HepG2 (cell line): Measurements from ENCODE around the gene TMEM151A. TPM values are rescaled to one million over a fixed set of nuclear protein-coding genes. Genes with fewer than 3 reads are reported as not detected.

Source experiments
- DMAP1 ChIP-seq: IDR thresholded peaks from 2 replicates; pipeline ENCODE4 v1.6.1; 2016
- GFI1 ChIP-seq: sonication (generic); formaldehyde crosslinking; IDR thresholded peaks from 2 replicates; pipeline ENCODE4 v1.5.0; 2020; ENCODE audit warnings: missing genetic modification reagents, mild to moderate bottlenecking, borderline replicate concordance
- HOXA3 ChIP-seq: sonication (generic); formaldehyde crosslinking; IDR thresholded peaks from 2 replicates; pipeline ENCODE4 v1.5.0; 2020; ENCODE audit warnings: missing genetic modification reagents
- ONECUT2 ChIP-seq: sonication (generic); formaldehyde crosslinking; IDR thresholded peaks from 2 replicates; pipeline ENCODE4 v1.4.0; 2020; ENCODE audit warnings: missing genetic modification reagents
- RAD21 ChIP-seq: fragments of 450-650 bp; formaldehyde crosslinking; IDR thresholded peaks from 2 replicates; pipeline ENCODE4 v1.5.0; 2020; ENCODE audit warnings: mild to moderate bottlenecking
- SRF ChIP-seq: IDR thresholded peaks from 2 replicates; pipeline ENCODE4 v1.6.1; 2011; ENCODE audit warnings: mild to moderate bottlenecking, low read depth, low read length, moderate library complexity
- ZMAT3 ChIP-seq: sonication (generic); formaldehyde crosslinking; conservative IDR thresholded peaks from 2 replicates; pipeline ENCODE4 v1.7.0; 2021; ENCODE audit warnings: missing genetic modification reagents
- ZNF605 ChIP-seq: sonication (generic); formaldehyde crosslinking; IDR thresholded peaks from 2 replicates; pipeline ENCODE4 v1.8.0; 2022; ENCODE audit warnings: mild to moderate bottlenecking, missing genetic modification reagents
- polyA plus RNA-seq, 8 experiments: library from polyadenylated mRNA; depleted of rRNA in 3 of 8; stranded (reverse) in 7 of 8; unstranded in 1 of 8; fragments of >200 nt; fragmentation: Illumina TruSeq in 4 of 8; extraction: Trizol in 4 of 8; gene quantifications; 2 replicates each; pipeline versions ENCODE4 v1.2.1 to v1.2.3, GENCODE V29; 2011 to 2016; ENCODE audit warnings: low read depth in 4 of 8, missing spikeins in 1 of 8, mixed read lengths in 1 of 8; ENCODE audit not compliant: insufficient read depth in 1 of 8
- total RNA-seq, 5 experiments: library from RNA; depleted of rRNA; stranded (reverse); fragments of >200 nt; fragmentation: Illumina TruSeq; extraction: Trizol; gene quantifications; 2 replicates each; pipeline ENCODE4 v1.2.3, GENCODE V29; 2016; ENCODE audit warnings: low read depth in 1 of 5
- TF ChIP-seq, protein P1 (sequence below), 2 experiments: sonication (generic) in 1 of 2; formaldehyde crosslinking in 1 of 2; IDR thresholded peaks; 2 replicates each; pipeline versions ENCODE4 v1.4.0 to v1.6.1; 2018 to 2020; ENCODE audit warnings: missing genetic modification reagents in 2 of 2, borderline replicate concordance in 1 of 2, low read depth in 1 of 2, mild to moderate bottlenecking in 1 of 2, missing biosample characterization in 1 of 2
- TF ChIP-seq, protein P2 (sequence below): sonication (generic); formaldehyde crosslinking; IDR thresholded peaks from 2 replicates; pipeline ENCODE4 v1.5.1; 2020; ENCODE audit warnings: mild to moderate bottlenecking, missing genetic modification reagents, moderate library complexity
- TF ChIP-seq, protein P3 (sequence below): sonication (generic); formaldehyde crosslinking; IDR thresholded peaks from 2 replicates; pipeline ENCODE4 v1.9.0; 2022; ENCODE audit warnings: missing genetic modification reagents, mild to moderate bottlenecking, borderline replicate concordance
- TF ChIP-seq, protein P4 (sequence below): sonication (generic); IDR thresholded peaks from 2 replicates; pipeline ENCODE4 v1.6.1; 2016; ENCODE audit warnings: low read depth, borderline replicate concordance

The TMEM151A gene
- total and polyA plus RNA-seq, 2 of the 13 experiments (the other 11 are each of a cell fraction or from before 2014, with no cell fraction given): 0.18 to 0.33 TPM

DNA sequence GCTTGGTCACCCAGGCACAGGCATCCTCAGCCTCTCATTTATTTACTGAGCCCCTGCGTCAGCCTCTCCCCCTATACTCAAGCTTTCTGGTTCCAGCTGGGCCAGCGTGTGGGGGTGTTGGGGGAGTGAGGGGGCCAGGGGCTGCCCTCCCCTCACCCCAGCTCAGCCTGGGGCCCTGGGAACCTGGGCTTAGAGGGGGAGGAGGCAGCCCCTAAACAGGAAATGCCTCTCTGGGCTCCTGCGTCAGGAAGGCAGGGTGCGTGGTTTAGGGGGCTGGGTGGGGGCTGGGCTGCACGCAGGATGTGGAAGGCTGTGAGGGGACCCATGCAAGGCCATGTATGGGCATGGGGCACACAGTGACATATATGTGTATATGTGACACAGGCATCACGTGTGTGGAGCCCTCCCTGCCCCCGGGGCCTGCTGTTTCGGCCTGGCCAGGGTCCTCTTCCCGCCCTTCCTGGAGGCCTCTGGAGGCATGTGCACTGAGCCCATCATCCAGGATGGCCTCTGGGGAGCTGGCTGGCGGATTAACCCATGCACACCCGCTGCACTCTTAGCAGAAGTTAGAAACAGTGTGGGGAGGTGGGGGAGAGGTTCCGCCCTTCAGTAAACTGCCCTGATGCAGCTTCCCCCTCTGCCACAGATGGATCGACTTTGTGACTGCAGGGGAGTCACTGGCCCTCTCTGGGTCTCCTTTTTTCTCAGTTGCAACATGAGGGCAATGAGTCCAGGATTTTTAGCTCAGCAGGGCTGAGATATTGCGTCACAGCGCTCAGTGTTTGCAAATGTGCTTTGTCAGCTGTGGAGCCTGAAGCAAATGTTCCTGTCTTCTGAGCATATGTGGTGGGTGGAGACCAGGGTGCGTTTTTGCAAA is 26.3 kb downstream of the TMEM151A start (continued):
- peak; percentile 21; the same call in 1 of the 2 replicates for TF ChIP-seq ZNF605 (CRISPR knock-in tag)
- TF ChIP-seq, protein P1, sequence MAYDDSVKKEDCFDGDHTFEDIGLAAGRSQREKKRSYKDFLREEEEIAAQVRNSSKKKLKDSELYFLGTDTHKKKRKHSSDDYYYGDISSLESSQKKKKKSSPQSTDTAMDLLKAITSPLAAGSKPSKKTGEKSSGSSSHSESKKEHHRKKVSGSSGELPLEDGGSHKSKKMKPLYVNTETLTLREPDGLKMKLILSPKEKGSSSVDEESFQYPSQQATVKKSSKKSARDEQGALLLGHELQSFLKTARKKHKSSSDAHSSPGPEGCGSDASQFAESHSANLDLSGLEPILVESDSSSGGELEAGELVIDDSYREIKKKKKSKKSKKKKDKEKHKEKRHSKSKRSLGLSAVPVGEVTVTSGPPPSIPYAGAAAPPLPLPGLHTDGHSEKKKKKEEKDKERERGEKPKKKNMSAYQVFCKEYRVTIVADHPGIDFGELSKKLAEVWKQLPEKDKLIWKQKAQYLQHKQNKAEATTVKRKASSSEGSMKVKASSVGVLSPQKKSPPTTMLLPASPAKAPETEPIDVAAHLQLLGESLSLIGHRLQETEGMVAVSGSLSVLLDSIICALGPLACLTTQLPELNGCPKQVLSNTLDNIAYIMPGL (CRISPR knock-in tag; IDR thresholded peaks at IDR 0.05; ENCODE audit: borderline replicate concordance in 1 of 2, low read depth in 1 of 2): peak in 1 of 2 experiments; percentile 28; a peak in 1 of 4 replicates
- TF ChIP-seq, protein P2, sequence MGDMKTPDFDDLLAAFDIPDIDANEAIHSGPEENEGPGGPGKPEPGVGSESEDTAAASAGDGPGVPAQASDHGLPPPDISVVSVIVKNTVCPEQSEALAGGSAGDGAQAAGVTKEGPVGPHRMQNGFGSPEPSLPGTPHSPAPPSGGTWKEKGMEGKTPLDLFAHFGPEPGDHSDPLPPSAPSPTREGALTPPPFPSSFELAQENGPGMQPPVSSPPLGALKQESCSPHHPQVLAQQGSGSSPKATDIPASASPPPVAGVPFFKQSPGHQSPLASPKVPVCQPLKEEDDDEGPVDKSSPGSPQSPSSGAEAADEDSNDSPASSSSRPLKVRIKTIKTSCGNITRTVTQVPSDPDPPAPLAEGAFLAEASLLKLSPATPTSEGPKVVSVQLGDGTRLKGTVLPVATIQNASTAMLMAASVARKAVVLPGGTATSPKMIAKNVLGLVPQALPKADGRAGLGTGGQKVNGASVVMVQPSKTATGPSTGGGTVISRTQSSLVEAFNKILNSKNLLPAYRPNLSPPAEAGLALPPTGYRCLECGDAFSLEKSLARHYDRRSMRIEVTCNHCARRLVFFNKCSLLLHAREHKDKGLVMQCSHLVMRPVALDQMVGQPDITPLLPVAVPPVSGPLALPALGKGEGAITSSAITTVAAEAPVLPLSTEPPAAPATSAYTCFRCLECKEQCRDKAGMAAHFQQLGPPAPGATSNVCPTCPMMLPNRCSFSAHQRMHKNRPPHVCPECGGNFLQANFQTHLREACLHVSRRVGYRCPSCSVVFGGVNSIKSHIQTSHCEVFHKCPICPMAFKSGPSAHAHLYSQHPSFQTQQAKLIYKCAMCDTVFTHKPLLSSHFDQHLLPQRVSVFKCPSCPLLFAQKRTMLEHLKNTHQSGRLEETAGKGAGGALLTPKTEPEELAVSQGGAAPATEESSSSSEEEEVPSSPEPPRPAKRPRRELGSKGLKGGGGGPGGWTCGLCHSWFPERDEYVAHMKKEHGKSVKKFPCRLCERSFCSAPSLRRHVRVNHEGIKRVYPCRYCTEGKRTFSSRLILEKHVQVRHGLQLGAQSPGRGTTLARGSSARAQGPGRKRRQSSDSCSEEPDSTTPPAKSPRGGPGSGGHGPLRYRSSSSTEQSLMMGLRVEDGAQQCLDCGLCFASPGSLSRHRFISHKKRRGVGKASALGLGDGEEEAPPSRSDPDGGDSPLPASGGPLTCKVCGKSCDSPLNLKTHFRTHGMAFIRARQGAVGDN (CRISPR knock-in tag): peak; percentile 85
- 0 out of 2 replicates have a peak, but pooled peaks have one; percentile 9 for TF ChIP-seq GFI1
- TF ChIP-seq, protein P3, sequence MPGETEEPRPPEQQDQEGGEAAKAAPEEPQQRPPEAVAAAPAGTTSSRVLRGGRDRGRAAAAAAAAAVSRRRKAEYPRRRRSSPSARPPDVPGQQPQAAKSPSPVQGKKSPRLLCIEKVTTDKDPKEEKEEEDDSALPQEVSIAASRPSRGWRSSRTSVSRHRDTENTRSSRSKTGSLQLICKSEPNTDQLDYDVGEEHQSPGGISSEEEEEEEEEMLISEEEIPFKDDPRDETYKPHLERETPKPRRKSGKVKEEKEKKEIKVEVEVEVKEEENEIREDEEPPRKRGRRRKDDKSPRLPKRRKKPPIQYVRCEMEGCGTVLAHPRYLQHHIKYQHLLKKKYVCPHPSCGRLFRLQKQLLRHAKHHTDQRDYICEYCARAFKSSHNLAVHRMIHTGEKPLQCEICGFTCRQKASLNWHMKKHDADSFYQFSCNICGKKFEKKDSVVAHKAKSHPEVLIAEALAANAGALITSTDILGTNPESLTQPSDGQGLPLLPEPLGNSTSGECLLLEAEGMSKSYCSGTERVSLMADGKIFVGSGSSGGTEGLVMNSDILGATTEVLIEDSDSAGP (CRISPR knock-in tag): peak; percentile 43
- TF ChIP-seq ONECUT2: no peak
- no peak for TF ChIP-seq ZMAT3 (CRISPR knock-in tag)
- peak; percentile 6; the same call in 1 of the 2 replicates for TF ChIP-seq RAD21
- TF ChIP-seq, protein P4, sequence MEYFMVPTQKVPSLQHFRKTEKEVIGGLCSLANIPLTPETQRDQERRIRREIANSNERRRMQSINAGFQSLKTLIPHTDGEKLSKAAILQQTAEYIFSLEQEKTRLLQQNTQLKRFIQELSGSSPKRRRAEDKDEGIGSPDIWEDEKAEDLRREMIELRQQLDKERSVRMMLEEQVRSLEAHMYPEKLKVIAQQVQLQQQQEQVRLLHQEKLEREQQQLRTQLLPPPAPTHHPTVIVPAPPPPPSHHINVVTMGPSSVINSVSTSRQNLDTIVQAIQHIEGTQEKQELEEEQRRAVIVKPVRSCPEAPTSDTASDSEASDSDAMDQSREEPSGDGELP: peak; percentile 79; the same call in 1 of the 2 replicates
- peak; percentile 47; the same call in 1 of the 2 replicates for TF ChIP-seq SRF
- peak; percentile 87 for TF ChIP-seq HOXA3 (CRISPR knock-in tag)
- TF ChIP-seq DMAP1: 0 out of 2 replicates have a peak, but pooled peaks have one; percentile 15
